K562 (cell line): ENCODE data around the gene MRPS10. TPM values are rescaled to one million over a fixed set of nuclear protein-coding genes. Genes with fewer than 3 reads are reported as not detected.

ENCODE experiments used
- ETV6 ChIP-seq, 3 experiments: fragments of 150-350 bp in 1 of 3; sonication (generic) in 1 of 3; formaldehyde crosslinking in 1 of 3; IDR thresholded peaks; 2 replicates each; pipeline versions ENCODE4 v1.6.1 to v1.8.0; 2014 to 2022; ENCODE audit warnings: borderline replicate concordance in 2 of 3, low read depth in 2 of 3, antibody characterized with exemption in 1 of 3, low read length in 1 of 3, mild to moderate bottlenecking in 1 of 3, missing genetic modification reagents in 1 of 3
- JUND ChIP-seq, 2 experiments: IDR thresholded peaks; 2 replicates in 1 of 2; 3 replicates in 1 of 2; pipeline ENCODE4 v1.6.1; 2011; ENCODE audit warnings: borderline replicate concordance in 2 of 2, low read depth in 2 of 2, low read length in 2 of 2, improper control_type of control experiment in 1 of 2, missing biosample characterization in 1 of 2, missing genetic modification characterization in 1 of 2, missing genetic modification reagents in 1 of 2
- SMAD1 ChIP-seq: fragments of 150-350 bp; IDR thresholded peaks from 2 replicates; pipeline ENCODE4 v1.6.1; 2014; ENCODE audit warnings: low read length, low read depth; ENCODE audit not compliant: partially characterized antibody
- SNRNP70 ChIP-seq: fragments of 200-400 bp; formaldehyde crosslinking; optimal IDR thresholded peaks from 2 replicates; pipeline ENCODE3; 2017; ENCODE audit warnings: low read depth, low read length
- ZNF143 ChIP-seq: sonication (generic); formaldehyde crosslinking; IDR thresholded peaks from 2 replicates; pipeline ENCODE4 v1.9.0; 2022; ENCODE audit warnings: mild to moderate bottlenecking, missing genetic modification reagents
- ZNF644 ChIP-seq: fragments of 200-800 bp; sonication (Bioruptor generic); IDR thresholded peaks from 2 replicates; pipeline ENCODE4 v1.6.1; 2016; ENCODE audit warnings: low read depth, missing genetic modification characterization, missing compliant biosample characterization
- ZNF695 ChIP-seq: fragments of 450-650 bp; formaldehyde crosslinking; IDR thresholded peaks from 2 replicates; pipeline ENCODE4 v1.4.0; 2020; ENCODE audit warnings: mild to moderate bottlenecking, moderate library complexity
- ZNF707 ChIP-seq: fragments of 250-450 bp; sonication (Bioruptor Pico); conservative IDR thresholded peaks from 2 replicates; pipeline ENCODE4 v1.8.0; 2022; ENCODE audit warnings: inconsistent platforms, mild to moderate bottlenecking, moderate library complexity
- polyA plus RNA-seq, 8 experiments: library from polyadenylated mRNA; depleted of rRNA in 4 of 8; stranded (reverse) in 5 of 8; unstranded in 3 of 8; fragments of >200 nt; fragmentation: Nextera tagmentation in 2 of 8; fragmentation: Illumina TruSeq in 1 of 8; extraction: Ambion mirVana in 2 of 8; extraction: Trizol in 1 of 8; gene quantifications; 2 replicates each; pipeline versions ENCODE4 v1.2.1 to v1.2.3, GENCODE V29; 2011 to 2014; ENCODE audit warnings: inconsistent platforms in 1 of 8, missing spikeins in 1 of 8
- total RNA-seq, 7 experiments: library from RNA; depleted of rRNA in 6 of 7; stranded (reverse); fragments of >200 nt in 6 of 7; fragmentation: Illumina TruSeq in 2 of 7; extraction: Trizol in 2 of 7; gene quantifications; 2 replicates each; pipeline versions ENCODE4 v1.2.1 to v1.2.3, GENCODE V29; 2011 to 2021; ENCODE audit warnings: low replicate concordance in 1 of 7
- TF ChIP-seq, protein P1 (sequence below): sonication (generic); formaldehyde crosslinking; IDR thresholded peaks from 2 replicates; pipeline ENCODE4 v1.8.0; 2022; ENCODE audit warnings: missing genetic modification reagents, mild to moderate bottlenecking, borderline replicate concordance
- TF ChIP-seq, protein P2 (sequence below): sonication (generic); formaldehyde crosslinking; IDR thresholded peaks from 2 replicates; pipeline ENCODE4 v1.8.1; 2023; ENCODE audit warnings: missing genetic modification reagents, mild to moderate bottlenecking, borderline replicate concordance
- TF ChIP-seq, protein P3 (sequence below): fragments of 250-450 bp; sonication (Bioruptor Pico); IDR thresholded peaks from 2 replicates; pipeline ENCODE4 v1.5.0; 2021; ENCODE audit warnings: mild to moderate bottlenecking, borderline replicate concordance
- TF ChIP-seq, protein P4 (sequence below): sonication (generic); formaldehyde crosslinking; IDR thresholded peaks from 2 replicates; pipeline ENCODE4 v1.9.0; 2022; ENCODE audit warnings: mild to moderate bottlenecking, missing genetic modification reagents
- TF ChIP-seq, protein P5 (sequence below): IDR thresholded peaks from 3 replicates; pipeline ENCODE4 v1.6.1; 2011; ENCODE audit warnings: borderline replicate concordance, mild to moderate bottlenecking; ENCODE audit not compliant: insufficient read length, insufficient read depth

Gene MRPS10
- total and polyA plus RNA-seq, 9 of the 15 experiments (the other 6 are each of a cell fraction or from before 2014, with no cell fraction given) = 48.6 to 166 (median 93.7) TPM

DNA sequence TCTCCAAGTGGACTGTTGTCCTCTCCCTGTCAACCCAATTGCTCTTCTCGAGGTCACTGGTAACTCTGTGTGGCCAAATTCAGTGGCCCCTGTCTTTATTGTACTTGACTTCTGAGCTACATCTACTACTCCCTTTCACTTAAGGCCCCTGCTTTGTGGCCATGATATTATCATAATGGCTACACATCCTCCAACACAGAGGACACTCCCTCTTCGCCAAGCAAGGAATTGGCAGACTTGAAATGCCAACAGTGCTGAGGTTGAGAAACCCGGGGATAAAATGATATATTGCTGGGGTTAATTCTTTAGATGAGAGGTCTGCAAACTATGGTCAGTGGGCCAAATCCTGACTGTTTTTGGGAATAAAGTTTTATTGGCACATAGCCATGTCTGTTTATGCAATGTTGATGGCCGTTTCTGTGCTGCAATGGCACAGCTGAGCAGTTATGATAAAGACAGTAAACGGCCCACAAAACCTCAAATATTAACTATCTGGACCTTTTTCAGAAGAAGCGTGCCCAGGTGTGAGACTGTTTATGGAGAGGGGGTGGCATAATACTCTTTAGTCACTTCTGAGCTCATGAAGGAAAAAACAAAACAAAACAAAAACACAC lies 12.0 kb upstream of the MRPS10 start (continued):
- TF ChIP-seq, protein P1, sequence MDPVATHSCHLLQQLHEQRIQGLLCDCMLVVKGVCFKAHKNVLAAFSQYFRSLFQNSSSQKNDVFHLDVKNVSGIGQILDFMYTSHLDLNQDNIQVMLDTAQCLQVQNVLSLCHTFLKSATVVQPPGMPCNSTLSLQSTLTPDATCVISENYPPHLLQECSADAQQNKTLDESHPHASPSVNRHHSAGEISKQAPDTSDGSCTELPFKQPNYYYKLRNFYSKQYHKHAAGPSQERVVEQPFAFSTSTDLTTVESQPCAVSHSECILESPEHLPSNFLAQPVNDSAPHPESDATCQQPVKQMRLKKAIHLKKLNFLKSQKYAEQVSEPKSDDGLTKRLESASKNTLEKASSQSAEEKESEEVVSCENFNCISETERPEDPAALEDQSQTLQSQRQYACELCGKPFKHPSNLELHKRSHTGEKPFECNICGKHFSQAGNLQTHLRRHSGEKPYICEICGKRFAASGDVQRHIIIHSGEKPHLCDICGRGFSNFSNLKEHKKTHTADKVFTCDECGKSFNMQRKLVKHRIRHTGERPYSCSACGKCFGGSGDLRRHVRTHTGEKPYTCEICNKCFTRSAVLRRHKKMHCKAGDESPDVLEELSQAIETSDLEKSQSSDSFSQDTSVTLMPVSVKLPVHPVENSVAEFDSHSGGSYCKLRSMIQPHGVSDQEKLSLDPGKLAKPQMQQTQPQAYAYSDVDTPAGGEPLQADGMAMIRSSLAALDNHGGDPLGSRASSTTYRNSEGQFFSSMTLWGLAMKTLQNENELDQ (CRISPR knock-in tag) = no peak
- no peak for TF ChIP-seq ZNF707 (CRISPR knock-in tag)
- TF ChIP-seq SNRNP70 = no peak
- no peak for TF ChIP-seq ZNF644
- TF ChIP-seq, protein P2, sequence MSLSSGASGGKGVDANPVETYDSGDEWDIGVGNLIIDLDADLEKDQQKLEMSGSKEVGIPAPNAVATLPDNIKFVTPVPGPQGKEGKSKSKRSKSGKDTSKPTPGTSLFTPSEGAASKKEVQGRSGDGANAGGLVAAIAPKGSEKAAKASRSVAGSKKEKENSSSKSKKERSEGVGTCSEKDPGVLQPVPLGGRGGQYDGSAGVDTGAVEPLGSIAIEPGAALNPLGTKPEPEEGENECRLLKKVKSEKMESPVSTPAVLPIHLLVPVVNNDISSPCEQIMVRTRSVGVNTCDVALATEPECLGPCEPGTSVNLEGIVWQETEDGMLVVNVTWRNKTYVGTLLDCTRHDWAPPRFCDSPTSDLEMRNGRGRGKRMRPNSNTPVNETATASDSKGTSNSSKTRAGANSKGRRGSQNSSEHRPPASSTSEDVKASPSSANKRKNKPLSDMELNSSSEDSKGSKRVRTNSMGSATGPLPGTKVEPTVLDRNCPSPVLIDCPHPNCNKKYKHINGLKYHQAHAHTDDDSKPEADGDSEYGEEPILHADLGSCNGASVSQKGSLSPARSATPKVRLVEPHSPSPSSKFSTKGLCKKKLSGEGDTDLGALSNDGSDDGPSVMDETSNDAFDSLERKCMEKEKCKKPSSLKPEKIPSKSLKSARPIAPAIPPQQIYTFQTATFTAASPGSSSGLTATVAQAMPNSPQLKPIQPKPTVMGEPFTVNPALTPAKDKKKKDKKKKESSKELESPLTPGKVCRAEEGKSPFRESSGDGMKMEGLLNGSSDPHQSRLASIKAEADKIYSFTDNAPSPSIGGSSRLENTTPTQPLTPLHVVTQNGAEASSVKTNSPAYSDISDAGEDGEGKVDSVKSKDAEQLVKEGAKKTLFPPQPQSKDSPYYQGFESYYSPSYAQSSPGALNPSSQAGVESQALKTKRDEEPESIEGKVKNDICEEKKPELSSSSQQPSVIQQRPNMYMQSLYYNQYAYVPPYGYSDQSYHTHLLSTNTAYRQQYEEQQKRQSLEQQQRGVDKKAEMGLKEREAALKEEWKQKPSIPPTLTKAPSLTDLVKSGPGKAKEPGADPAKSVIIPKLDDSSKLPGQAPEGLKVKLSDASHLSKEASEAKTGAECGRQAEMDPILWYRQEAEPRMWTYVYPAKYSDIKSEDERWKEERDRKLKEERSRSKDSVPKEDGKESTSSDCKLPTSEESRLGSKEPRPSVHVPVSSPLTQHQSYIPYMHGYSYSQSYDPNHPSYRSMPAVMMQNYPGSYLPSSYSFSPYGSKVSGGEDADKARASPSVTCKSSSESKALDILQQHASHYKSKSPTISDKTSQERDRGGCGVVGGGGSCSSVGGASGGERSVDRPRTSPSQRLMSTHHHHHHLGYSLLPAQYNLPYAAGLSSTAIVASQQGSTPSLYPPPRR (CRISPR knock-in tag) = no peak
- TF ChIP-seq JUND (IDR thresholded peaks at IDR 0.05; ENCODE audit: borderline replicate concordance, low read depth, low read length) = no peak
- no peak for TF ChIP-seq JUND (tag; IDR thresholded peaks at IDR 0.05; ENCODE audit: borderline replicate concordance, low read depth, low read length)
- TF ChIP-seq ZNF143 (CRISPR knock-in tag) = no peak
- TF ChIP-seq, protein P3, sequence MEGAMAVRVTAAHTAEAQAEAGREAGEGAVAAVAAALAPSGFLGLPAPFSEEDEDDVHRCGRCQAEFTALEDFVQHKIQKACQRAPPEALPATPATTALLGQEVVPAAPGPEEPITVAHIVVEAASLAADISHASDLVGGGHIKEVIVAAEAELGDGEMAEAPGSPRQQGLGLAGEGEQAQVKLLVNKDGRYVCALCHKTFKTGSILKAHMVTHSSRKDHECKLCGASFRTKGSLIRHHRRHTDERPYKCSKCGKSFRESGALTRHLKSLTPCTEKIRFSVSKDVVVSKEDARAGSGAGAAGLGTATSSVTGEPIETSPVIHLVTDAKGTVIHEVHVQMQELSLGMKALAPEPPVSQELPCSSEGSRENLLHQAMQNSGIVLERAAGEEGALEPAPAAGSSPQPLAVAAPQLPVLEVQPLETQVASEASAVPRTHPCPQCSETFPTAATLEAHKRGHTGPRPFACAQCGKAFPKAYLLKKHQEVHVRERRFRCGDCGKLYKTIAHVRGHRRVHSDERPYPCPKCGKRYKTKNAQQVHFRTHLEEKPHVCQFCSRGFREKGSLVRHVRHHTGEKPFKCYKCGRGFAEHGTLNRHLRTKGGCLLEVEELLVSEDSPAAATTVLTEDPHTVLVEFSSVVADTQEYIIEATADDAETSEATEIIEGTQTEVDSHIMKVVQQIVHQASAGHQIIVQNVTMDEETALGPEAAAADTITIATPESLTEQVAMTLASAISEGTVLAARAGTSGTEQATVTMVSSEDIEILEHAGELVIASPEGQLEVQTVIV (CRISPR knock-in tag) = no peak
- no peak for TF ChIP-seq ZNF695
- peak; percentile 66 for TF ChIP-seq SMAD1
- TF ChIP-seq, protein P4, sequence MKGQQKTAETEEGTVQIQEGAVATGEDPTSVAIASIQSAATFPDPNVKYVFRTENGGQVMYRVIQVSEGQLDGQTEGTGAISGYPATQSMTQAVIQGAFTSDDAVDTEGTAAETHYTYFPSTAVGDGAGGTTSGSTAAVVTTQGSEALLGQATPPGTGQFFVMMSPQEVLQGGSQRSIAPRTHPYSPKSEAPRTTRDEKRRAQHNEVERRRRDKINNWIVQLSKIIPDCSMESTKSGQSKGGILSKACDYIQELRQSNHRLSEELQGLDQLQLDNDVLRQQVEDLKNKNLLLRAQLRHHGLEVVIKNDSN (CRISPR knock-in tag) = no peak
- TF ChIP-seq, protein P5, sequence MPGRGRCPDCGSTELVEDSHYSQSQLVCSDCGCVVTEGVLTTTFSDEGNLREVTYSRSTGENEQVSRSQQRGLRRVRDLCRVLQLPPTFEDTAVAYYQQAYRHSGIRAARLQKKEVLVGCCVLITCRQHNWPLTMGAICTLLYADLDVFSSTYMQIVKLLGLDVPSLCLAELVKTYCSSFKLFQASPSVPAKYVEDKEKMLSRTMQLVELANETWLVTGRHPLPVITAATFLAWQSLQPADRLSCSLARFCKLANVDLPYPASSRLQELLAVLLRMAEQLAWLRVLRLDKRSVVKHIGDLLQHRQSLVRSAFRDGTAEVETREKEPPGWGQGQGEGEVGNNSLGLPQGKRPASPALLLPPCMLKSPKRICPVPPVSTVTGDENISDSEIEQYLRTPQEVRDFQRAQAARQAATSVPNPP = no peak
- TF ChIP-seq ETV6 (IDR thresholded peaks at IDR 0.05; ENCODE audit: borderline replicate concordance in 1 of 2, low read depth in 2 of 2, low read length in 1 of 2) = no peak
- TF ChIP-seq ETV6 (CRISPR knock-in tag; IDR thresholded peaks at IDR 0.05; ENCODE audit: borderline replicate concordance) = no peak
